Liver (tissue), 3 donors: ENCODE measurements around the gene PPWD1.

ENCODE experiments used
- CTCF ChIP-seq: fragments of 150-350 bp; IDR thresholded peaks from 2 replicates; pipeline ENCODE4 v1.5.1; 2017; ENCODE audit warnings: improper control_type of control experiment, low read depth, low read length; ENCODE audit not compliant: missing input control
- MAX ChIP-seq: IDR thresholded peaks from 2 replicates; pipeline ENCODE4 v1.6.1; 2016; ENCODE audit warnings: antibody characterized with exemption
- RAD21 ChIP-seq, 2 donors: IDR thresholded peaks; 2 replicates each; pipeline ENCODE4 v1.6.1; 2016; ENCODE audit warnings: antibody characterized with exemption in 2 of 2, mild to moderate bottlenecking in 2 of 2
- REST ChIP-seq: IDR thresholded peaks from 2 replicates; pipeline ENCODE4 v1.6.1; 2016; ENCODE audit warnings: antibody characterized with exemption, mild to moderate bottlenecking
- TAF1 ChIP-seq: conservative IDR thresholded peaks from 2 replicates; pipeline ENCODE4 v1.6.1; 2016; ENCODE audit warnings: antibody characterized with exemption, mild to moderate bottlenecking
- donor health status: healthy.
- donor health status: healthy.

GRCh38 chr5:65556181-65556580, 6.9 kb upstream of the PPWD1 start:
- TF ChIP-seq CTCF (no peak), RAD21 (IDR thresholded peaks at IDR 0.05) (no peak), MAX (no peak), REST (no peak), TAF1 (no peak)
